Measurements from ENCODE around the gene ACOT7. TPM values are rescaled to one million over a fixed set of nuclear protein-coding genes. Genes with fewer than 3 reads are reported as not detected.

ACOT7 gene
- total RNA-seq, 1 experiment from 2014 or later = 151 TPM

DNA sequence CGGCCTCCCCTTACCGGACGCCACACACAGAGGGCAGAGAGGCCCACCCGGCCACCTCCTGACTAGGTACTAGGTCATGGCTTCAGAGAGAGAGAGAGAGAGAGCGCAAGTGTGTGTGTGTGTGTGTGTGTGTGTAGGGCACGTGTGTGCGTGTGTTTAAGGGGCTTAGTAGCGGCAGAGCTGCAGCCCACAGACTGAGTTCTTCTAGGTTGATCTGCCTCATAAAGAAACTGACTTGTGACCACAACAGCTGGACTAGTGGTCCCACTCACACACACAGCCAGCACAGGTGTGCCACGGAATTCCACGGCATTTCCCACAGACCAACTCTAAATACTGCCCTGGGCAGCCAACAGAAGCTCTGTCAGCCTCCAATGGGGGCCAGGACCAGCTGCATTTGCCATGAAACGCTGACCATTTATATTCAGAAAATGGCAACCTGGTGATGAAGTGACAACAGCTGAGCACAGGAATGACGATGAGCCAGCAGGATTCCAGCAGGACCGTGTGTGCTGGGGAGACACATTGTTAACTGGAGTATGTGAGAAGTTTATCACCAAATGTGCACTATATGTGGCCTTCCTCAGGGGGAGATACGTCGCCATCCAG lies 93.9 kb downstream of the ACOT7 start (continued):
- TF ChIP-seq MXD4 (CRISPR knock-in tag; IDR thresholded peaks at IDR 0.05; ENCODE audit: borderline replicate concordance) (no peak), ZNF416 (CRISPR knock-in tag; IDR thresholded peaks at IDR 0.05) (no peak), ZNF219 (CRISPR knock-in tag; IDR thresholded peaks at IDR 0.05; ENCODE audit: borderline replicate concordance) (no peak)

DNA sequence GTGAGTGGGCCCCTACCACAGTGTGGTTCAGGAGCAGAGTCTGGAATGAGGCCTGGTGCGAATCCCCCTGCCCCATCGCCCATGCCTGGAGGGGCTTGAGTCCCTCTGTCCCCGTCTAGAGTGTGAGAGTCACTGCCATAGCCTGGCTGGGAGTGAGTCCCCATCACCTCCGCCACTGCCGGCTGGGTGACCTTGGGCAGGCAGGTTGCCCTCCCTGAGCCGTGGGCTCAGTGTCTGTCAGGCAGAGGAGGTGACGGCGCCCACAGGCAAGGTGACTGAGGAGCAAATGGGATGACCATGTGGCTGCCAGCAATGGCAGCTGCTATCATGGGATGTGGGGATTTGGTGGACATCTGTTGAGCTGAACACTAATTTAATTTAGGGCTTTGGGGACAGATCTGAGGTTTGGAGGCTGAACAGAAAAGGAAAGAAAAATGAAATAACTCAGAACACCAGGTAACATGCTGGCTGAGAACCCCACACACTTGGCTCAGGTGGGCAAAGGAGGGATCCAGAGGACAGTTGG lies 94.6 kb downstream of the ACOT7 start:
- no peak for ATAC-seq
- CTCF ChIA-PET = interaction anchor here (1.4 kb wide), 1 partner anchor 52 kb away, joined by 3 read pairs; no protein-coding TSS in a partner anchor
- H3K4me3 Mint-ChIP-seq = no peak overlapping the region
- peaks cover 15% of the 10 kb centered on the region for H3K36me3 Mint-ChIP-seq
- H3K4me1 Mint-ChIP-seq = no peaks in the 10 kb centered on the region
- H3K27me3 Mint-ChIP-seq (ENCODE audit: low read depth) = no peaks in the 10 kb centered on the region
- peak overlapping the region; percentile 80 for H3K27ac Mint-ChIP-seq
- no peaks in the 10 kb centered on the region for H3K9me3 Mint-ChIP-seq
- POLR2A ChIA-PET = no interaction called here
- DNase-seq (ENCODE audit: low spot score) = no peak
- TF ChIP-seq CREM (CRISPR knock-in tag; IDR thresholded peaks at IDR 0.05) = no peak

- no peaks in the 10 kb centered on the region for H3K9me3 Mint-ChIP-seq
- DNase-seq (ENCODE audit: low spot score) (no peak), ATAC-seq (no peak; the same call in 1 of the 2 replicates)
- POLR2A ChIA-PET = no interaction called here
- H3K4me1 Mint-ChIP-seq = no peaks in the 10 kb centered on the region
- no peak overlapping the region for H3K4me3 Mint-ChIP-seq
- CTCF ChIA-PET = no interaction called here
- H3K27me3 Mint-ChIP-seq (ENCODE audit: low read depth) = no peaks in the 10 kb centered on the region
- H3K36me3 Mint-ChIP-seq = peaks cover 18% of the 10 kb centered on the region
- no peak overlapping the region for H3K27ac Mint-ChIP-seq
- TF ChIP-seq ZNF425 (CRISPR knock-in tag; conservative IDR thresholded peaks at IDR 0.05) (no peak), STAT6 (CRISPR knock-in tag; conservative IDR thresholded peaks at IDR 0.05; ENCODE audit: low read depth) (no peak), ATF1 (CRISPR knock-in tag; IDR thresholded peaks at IDR 0.05) (no peak), ZNF281 (CRISPR knock-in tag; IDR thresholded peaks at IDR 0.05) (no peak), TEAD4 (CRISPR knock-in tag; IDR thresholded peaks at IDR 0.05) (no peak), NFE2L1 (CRISPR knock-in tag; IDR thresholded peaks at IDR 0.05) (no peak), ATF3 (CRISPR knock-in tag; conservative IDR thresholded peaks at IDR 0.05) (no peak), ZNF416 (CRISPR knock-in tag; IDR thresholded peaks at IDR 0.05) (no peak), SOX15 (CRISPR knock-in tag; IDR thresholded peaks at IDR 0.05) (no peak), ELF4 (CRISPR knock-in tag; IDR thresholded peaks at IDR 0.05; ENCODE audit: low read depth) (no peak), GABPB1 (CRISPR knock-in tag; IDR thresholded peaks at IDR 0.05) (no peak), ZNF396 (CRISPR knock-in tag; IDR thresholded peaks at IDR 0.05; ENCODE audit: borderline replicate concordance) (no peak), MYBL2 (CRISPR knock-in tag; IDR thresholded peaks at IDR 0.05) (no peak), ZNF263 (CRISPR knock-in tag; IDR thresholded peaks at IDR 0.05; ENCODE audit: low read depth) (no peak)
- TF ChIP-seq, protein P1, sequence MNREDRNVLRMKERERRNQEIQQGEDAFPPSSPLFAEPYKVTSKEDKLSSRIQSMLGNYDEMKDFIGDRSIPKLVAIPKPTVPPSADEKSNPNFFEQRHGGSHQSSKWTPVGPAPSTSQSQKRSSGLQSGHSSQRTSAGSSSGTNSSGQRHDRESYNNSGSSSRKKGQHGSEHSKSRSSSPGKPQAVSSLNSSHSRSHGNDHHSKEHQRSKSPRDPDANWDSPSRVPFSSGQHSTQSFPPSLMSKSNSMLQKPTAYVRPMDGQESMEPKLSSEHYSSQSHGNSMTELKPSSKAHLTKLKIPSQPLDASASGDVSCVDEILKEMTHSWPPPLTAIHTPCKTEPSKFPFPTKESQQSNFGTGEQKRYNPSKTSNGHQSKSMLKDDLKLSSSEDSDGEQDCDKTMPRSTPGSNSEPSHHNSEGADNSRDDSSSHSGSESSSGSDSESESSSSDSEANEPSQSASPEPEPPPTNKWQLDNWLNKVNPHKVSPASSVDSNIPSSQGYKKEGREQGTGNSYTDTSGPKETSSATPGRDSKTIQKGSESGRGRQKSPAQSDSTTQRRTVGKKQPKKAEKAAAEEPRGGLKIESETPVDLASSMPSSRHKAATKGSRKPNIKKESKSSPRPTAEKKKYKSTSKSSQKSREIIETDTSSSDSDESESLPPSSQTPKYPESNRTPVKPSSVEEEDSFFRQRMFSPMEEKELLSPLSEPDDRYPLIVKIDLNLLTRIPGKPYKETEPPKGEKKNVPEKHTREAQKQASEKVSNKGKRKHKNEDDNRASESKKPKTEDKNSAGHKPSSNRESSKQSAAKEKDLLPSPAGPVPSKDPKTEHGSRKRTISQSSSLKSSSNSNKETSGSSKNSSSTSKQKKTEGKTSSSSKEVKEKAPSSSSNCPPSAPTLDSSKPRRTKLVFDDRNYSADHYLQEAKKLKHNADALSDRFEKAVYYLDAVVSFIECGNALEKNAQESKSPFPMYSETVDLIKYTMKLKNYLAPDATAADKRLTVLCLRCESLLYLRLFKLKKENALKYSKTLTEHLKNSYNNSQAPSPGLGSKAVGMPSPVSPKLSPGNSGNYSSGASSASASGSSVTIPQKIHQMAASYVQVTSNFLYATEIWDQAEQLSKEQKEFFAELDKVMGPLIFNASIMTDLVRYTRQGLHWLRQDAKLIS (CRISPR knock-in tag; IDR thresholded peaks at IDR 0.05; ENCODE audit: borderline replicate concordance) = no peak
- TF ChIP-seq, protein P2, sequence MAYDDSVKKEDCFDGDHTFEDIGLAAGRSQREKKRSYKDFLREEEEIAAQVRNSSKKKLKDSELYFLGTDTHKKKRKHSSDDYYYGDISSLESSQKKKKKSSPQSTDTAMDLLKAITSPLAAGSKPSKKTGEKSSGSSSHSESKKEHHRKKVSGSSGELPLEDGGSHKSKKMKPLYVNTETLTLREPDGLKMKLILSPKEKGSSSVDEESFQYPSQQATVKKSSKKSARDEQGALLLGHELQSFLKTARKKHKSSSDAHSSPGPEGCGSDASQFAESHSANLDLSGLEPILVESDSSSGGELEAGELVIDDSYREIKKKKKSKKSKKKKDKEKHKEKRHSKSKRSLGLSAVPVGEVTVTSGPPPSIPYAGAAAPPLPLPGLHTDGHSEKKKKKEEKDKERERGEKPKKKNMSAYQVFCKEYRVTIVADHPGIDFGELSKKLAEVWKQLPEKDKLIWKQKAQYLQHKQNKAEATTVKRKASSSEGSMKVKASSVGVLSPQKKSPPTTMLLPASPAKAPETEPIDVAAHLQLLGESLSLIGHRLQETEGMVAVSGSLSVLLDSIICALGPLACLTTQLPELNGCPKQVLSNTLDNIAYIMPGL (CRISPR knock-in tag; IDR thresholded peaks at IDR 0.05) = no peak
These were observed 95.0 kb downstream of the ACOT7 start for GRCh38 chr1:6298530-6298929.
